ACC112 (cell line): ENCODE data around the gene CATSPER1.

Experiments
- H2AFZ ChIP-seq: fragments of 200-600 bp; sonication (generic); one replicate; pipeline ENCODE4 v1.6.0; 2017; ENCODE audit warnings: antibody characterized with exemption, low read length; ENCODE audit not compliant: unreplicated experiment
- H3K27ac ChIP-seq: fragments of 200-600 bp; sonication (generic); 2 replicates; pipeline ENCODE4 v1.5.1; 2014; ENCODE audit warnings: low read depth, mild to moderate bottlenecking, antibody characterized with exemption, low read length, moderate library complexity
- H3K27me3 ChIP-seq: fragments of 200-600 bp; sonication (generic); 2 replicates; pipeline ENCODE4 v1.6.1; 2014; ENCODE audit warnings: mild to moderate bottlenecking, antibody characterized with exemption, low read length, moderate library complexity, mixed read lengths; ENCODE audit not compliant: insufficient read depth
- H3K36me3 ChIP-seq: fragments of 200-600 bp; sonication (generic); 2 replicates; pipeline ENCODE4 v1.6.1; 2016; ENCODE audit warnings: mild to moderate bottlenecking, antibody characterized with exemption, low read length, moderate library complexity, mixed read lengths; ENCODE audit not compliant: insufficient read depth
- H3K4me1 ChIP-seq: fragments of 200-600 bp; sonication (generic); one replicate; pipeline ENCODE4 v1.6.1; 2016; ENCODE audit warnings: low read length, mixed read lengths; ENCODE audit not compliant: insufficient read depth, unreplicated experiment, control insufficient read depth
- H3K4me3 ChIP-seq: fragments of 200-600 bp; sonication (generic); 2 replicates; pipeline ENCODE4 v1.5.1; 2014; ENCODE audit warnings: mild to moderate bottlenecking, low read depth, low read length
- H3K79me2 ChIP-seq: fragments of 200-600 bp; sonication (generic); one replicate; pipeline ENCODE4 v1.6.0; 2016; ENCODE audit warnings: low read length; ENCODE audit not compliant: control insufficient read depth, unreplicated experiment, insufficient read depth

The CATSPER1 gene

DNA sequence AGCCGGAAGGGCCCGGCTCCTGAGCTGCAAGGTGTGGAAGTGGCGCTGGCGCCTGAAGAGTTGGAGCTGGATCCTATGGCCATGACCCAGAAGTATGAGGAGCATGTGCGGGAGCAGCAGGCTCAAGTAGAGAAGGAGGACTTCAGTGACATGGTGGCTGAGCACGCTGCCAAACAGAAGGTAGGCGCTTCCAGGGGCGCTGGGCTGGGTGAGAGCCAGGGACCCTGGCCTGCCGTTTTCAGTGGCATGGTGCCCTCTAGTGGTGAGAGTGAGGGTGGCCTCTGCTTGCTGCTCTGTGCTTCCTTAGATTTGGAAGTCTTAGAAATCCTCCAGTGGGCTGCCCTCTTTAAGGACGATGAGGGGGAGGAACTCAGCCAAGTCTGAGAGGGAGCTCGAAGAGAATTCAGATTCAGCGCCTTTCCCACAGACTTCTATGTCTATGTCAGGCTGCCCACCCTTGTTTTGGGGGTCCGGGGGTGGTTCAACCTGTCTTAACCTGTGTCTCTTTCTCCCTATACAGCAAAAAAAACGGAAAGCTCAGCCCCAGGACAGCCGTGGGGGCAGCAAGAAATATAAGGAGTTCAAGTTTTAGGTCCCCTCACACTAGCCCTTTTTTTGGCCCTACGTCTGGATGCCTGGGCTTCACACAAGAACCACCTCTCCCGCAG is 42.0 kb upstream of the CATSPER1 start:
- Histone ChIP-seq H3K4me1 (peaks cover 27% of the 10 kb centered on the region), H3K27me3 (no peaks in the 10 kb centered on the region), H2AFZ (no peak overlapping the region), H3K79me2 (peaks cover 33% of the 10 kb centered on the region), H3K4me3 (no peak overlapping the region), H3K27ac (peak overlapping the region; percentile 93), H3K36me3 (peaks cover 26% of the 10 kb centered on the region)

DNA sequence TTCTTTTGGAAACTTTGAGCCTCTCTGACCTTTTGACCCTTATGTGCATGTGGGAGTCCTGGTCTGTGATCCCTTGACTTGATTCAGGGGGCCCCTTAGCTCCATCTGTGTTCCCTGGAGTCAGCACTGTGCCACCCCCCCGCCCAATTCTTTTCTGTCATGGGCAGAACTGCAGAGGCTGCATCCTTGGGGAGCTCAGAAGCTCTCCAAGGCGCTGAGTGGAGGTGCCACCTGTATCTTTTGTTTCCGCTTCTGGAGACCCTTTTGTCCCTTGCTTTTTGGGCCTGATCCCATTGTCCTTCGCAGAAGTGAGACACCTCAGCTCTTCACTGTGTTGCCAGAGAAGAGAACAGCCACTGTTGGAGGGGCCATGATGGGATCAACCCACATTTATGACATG is 41.4 kb upstream of the CATSPER1 start:
- Histone ChIP-seq H3K4me3 (no peak overlapping the region), H3K27ac (no peak overlapping the region), H3K79me2 (peaks cover 33% of the 10 kb centered on the region), H3K36me3 (peaks cover 32% of the 10 kb centered on the region), H3K27me3 (no peaks in the 10 kb centered on the region), H3K4me1 (peaks cover 24% of the 10 kb centered on the region), H2AFZ (no peak overlapping the region)

DNA sequence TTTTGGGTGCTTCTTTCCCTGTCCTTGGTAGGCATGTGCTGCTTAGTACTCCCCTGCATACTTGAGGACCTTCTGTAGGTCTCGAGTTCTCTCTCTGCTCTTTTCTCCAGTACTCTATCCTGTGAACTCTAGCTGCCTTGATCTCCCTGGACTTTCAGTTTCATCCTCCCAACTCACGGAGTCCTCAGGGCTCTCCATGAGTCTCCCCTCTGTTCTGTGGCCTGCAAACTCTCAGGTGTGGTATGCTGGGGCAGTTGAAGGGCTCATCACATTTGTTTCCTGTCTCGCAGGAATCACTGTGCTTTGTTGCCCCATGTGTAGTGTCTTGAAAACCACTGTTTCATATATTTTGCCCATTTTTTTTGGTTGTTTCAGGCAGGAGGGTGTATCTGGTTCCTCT is 40.5 kb upstream of the CATSPER1 start:
- H3K27me3 ChIP-seq = no peaks in the 10 kb centered on the region
- H3K4me1 ChIP-seq = peaks cover 15% of the 10 kb centered on the region
- H3K79me2 ChIP-seq = peaks cover 24% of the 10 kb centered on the region
- no peak overlapping the region for H3K27ac ChIP-seq
- H3K36me3 ChIP-seq = peaks cover 35% of the 10 kb centered on the region
- H2AFZ ChIP-seq = no peak overlapping the region
- H3K4me3 ChIP-seq = no peak overlapping the region

DNA sequence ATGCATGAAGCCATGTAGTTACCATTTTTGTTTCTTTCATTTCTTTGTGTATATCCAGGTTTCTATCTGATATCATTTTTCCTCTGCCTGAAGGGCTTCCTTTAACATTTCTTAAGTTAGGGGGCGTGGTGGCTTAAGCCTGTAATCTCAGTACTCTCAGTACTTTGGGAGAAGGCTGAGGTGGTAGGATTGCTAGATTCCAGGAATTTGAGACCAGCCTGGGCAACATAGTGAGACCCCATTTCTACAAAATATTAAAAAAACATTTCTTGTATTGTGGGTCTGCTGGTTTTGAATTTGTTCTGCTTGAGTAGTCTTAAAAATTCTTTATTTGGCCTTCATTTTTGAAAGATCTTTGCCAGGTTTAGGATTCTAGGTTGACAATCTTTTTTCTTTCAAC is 38.3 kb upstream of the CATSPER1 start:
- no peaks in the 10 kb centered on the region for H3K27me3 ChIP-seq
- H3K4me1 ChIP-seq = peaks cover 13% of the 10 kb centered on the region
- H3K36me3 ChIP-seq = peaks cover 35% of the 10 kb centered on the region
- peaks cover 15% of the 10 kb centered on the region for H3K79me2 ChIP-seq
- no peak overlapping the region for H2AFZ ChIP-seq
- no peak overlapping the region for H3K4me3 ChIP-seq
- H3K27ac ChIP-seq = no peak overlapping the region

DNA sequence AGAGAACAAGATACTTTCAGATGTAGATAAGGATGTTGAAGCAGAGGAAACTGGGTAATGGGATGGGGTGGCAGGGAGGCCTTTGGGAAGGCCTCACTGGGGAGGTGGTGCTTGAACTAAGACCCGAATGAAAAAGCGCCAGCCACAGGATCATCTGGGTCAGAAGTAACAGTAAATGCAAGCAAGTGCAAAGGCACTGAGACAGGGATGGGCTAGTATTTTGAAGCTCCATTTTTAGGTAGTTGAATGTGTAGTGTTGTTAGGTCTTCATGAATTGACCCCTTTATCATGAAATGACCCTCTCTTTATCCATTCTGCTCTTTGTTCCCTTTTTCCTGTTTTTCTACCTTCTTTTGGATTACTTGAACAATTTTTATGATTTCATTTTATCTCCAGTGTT is 37.6 kb upstream of the CATSPER1 start:
- peaks cover 6% of the 10 kb centered on the region for H3K4me1 ChIP-seq
- H3K36me3 ChIP-seq = peaks cover 37% of the 10 kb centered on the region
- no peak overlapping the region for H3K4me3 ChIP-seq
- peaks cover 15% of the 10 kb centered on the region for H3K79me2 ChIP-seq
- H3K27ac ChIP-seq = no peak overlapping the region
- no peaks in the 10 kb centered on the region for H3K27me3 ChIP-seq
- H2AFZ ChIP-seq = no peak overlapping the region

DNA sequence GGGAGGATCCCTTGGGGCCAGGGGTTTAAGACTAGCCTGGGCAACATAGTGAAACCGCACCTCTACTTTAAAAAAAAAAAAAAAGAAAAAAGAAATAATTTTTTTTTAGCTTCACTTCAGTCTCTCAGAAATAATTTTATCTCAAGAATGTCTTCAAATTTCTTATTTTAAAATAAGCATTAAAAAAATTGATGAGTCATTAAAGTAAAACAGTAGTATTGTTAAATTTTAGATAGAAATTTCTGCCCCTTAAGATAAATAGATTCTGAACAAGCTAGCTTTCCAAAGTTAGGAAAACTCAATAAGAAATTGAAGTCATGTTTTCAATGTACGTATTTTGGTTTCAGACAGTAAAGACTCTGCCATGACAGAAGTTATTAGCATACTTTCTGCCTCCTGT is 36.1 kb upstream of the CATSPER1 start:
- H3K4me1 ChIP-seq = no peaks in the 10 kb centered on the region

DNA sequence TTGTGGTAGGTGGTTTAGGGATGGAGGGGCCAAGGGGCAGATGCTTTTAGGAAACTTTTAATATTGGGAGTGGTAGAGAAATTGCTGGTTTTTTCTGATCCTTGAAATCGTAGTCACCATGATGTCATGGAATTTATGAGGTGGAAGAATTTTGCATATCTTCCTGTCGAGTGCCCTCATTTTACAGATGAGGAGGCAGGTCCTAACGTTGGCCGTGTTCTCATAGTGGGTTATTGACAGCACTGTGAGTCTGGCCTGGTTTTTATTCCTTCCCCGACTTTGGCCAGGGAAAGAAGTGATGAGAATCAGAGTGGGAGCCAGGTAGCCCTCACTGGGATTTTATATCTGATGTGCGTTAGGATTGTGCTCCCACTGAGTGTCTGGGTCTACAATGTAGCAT is 35.0 kb upstream of the CATSPER1 start:
- Histone ChIP-seq H3K79me2 (peaks cover 21% of the 10 kb centered on the region), H3K4me3 (no peak overlapping the region), H2AFZ (no peak overlapping the region), H3K36me3 (peaks cover 51% of the 10 kb centered on the region), H3K27me3 (no peaks in the 10 kb centered on the region), H3K4me1 (no peaks in the 10 kb centered on the region), H3K27ac (no peak overlapping the region)

More for the DNA sequence above, 36.1 kb upstream of the CATSPER1 start:
- Histone ChIP-seq H2AFZ (no peak overlapping the region), H3K27me3 (no peaks in the 10 kb centered on the region), H3K4me3 (no peak overlapping the region), H3K79me2 (peaks cover 19% of the 10 kb centered on the region), H3K27ac (peak overlapping the region; percentile 27; the same call in 1 of the 2 replicates), H3K36me3 (peaks cover 45% of the 10 kb centered on the region)

DNA sequence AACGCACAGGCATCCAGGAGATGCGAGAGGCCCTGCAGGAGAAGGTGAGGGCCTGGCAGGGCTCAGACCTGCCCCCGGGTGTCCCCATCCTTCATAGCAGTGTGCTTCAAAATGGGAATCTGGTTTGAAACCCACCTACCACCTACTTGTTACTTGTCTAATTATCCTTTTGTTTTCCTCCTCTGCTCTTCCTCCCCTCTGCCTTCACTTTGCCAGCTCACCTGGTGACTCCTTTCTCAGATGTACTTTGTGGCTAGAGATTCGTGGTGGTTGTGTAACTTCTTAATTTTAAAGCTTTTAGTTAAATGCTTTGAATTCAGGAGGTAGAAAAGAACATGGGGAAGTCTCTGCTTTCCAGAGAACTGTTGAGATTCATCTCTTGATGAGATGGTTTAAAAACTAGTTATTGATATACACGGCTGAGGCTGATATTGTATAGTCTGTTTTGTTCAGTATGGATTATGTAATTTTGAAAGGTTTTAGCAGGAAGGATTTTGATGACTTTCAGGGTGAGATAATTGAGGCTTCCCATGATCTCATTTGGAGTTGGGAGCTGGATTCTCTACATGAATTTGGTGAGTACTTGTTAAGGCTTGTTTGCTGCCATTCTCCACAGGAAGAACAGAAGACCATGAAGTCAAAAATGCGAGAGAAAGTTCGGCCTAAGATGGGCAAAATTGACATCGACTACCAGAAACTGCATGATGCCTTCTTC is 33.8 kb upstream of the CATSPER1 start:
- Histone ChIP-seq H2AFZ (no peak overlapping the region), H3K27ac (no peak overlapping the region), H3K4me3 (no peak overlapping the region), H3K36me3 (peaks cover 56% of the 10 kb centered on the region), H3K27me3 (no peaks in the 10 kb centered on the region), H3K79me2 (peaks cover 30% of the 10 kb centered on the region), H3K4me1 (no peaks in the 10 kb centered on the region)

DNA sequence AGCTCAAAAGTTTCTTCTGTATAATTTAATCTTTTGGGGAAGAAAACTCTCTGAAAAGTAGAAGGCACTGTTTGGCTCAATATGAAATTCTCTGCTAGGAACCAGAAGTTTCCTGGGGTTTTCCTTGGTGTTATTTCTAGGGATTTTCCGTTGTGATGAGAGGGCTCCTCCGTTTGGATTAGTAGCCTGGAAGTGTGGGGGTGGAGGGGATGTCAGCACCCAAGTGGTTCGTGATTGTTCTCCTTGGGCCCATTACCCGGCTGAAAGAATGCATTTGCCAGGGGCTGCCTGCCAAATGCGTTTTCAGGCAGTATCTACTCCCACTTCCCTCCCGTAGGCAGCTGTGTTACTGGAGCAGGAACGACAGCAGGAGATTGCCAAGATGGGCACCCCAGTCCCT is 30.2 kb upstream of the CATSPER1 start:
- Histone ChIP-seq H3K27ac (no peak overlapping the region), H3K79me2 (peaks cover 47% of the 10 kb centered on the region), H3K36me3 (peaks cover 33% of the 10 kb centered on the region)

DNA sequence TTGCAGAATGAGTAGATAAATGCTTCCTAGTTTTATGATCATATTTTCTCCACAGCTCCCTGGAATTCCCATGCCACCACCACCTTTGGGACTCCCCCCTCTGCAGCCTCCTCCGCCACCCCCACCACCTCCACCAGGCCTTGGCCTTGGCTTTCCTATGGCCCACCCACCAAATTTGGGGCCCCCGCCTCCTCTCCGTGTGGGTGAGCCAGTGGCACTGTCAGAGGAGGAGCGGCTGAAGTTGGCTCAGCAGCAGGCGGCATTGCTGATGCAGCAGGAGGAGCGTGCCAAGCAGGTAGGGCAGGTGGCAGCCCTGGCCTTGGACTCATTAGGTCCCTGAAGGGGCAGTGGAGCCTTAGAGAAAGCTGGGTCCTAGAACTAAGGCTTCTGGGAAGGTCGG is 28.7 kb upstream of the CATSPER1 start:
- Histone ChIP-seq H3K36me3 (peaks cover 33% of the 10 kb centered on the region), H3K27ac (no peak overlapping the region), H3K27me3 (no peaks in the 10 kb centered on the region), H3K4me1 (peaks cover 21% of the 10 kb centered on the region), H3K79me2 (peaks cover 47% of the 10 kb centered on the region), H2AFZ (no peak overlapping the region), H3K4me3 (no peak overlapping the region)

More for the DNA sequence above, 30.2 kb upstream of the CATSPER1 start:
- Histone ChIP-seq H2AFZ (no peak overlapping the region), H3K4me3 (no peak overlapping the region), H3K4me1 (peaks cover 11% of the 10 kb centered on the region), H3K27me3 (no peaks in the 10 kb centered on the region)

DNA sequence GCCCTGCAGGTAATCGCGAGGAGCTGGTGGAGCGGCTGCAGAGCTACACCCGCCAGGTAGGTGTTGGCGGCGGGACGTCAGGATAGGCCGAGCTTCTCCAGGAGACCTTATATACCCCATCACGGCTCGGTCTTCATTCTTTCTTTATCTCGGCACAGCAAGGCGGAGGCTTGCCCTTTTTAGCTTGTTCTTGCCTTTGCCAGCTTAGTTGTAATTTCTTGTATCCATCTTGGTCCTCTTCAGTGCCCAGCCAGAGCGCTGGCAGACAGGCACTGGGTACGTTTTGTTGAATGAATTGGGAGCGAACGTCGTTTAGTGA is 26.3 kb upstream of the CATSPER1 start:
- peak overlapping the region; percentile 93 for H3K4me3 ChIP-seq
- H3K36me3 ChIP-seq = peaks cover 20% of the 10 kb centered on the region
- no peaks in the 10 kb centered on the region for H3K27me3 ChIP-seq
- peaks cover 21% of the 10 kb centered on the region for H3K4me1 ChIP-seq
- H2AFZ ChIP-seq = peak overlapping the region; percentile 82
- peak overlapping the region; percentile 76 for H3K27ac ChIP-seq
- peaks cover 43% of the 10 kb centered on the region for H3K79me2 ChIP-seq
